Measurements from ENCODE around the gene CENATAC. TPM values are rescaled to one million over a fixed set of nuclear protein-coding genes. Genes with fewer than 3 reads are reported as not detected.

Gene CENATAC
- total and polyA plus RNA-seq, 9 of the 15 experiments (the other 6 are each of a cell fraction or from before 2014, with no cell fraction given): 2.4 to 25.5 (median 13.7) TPM

DNA sequence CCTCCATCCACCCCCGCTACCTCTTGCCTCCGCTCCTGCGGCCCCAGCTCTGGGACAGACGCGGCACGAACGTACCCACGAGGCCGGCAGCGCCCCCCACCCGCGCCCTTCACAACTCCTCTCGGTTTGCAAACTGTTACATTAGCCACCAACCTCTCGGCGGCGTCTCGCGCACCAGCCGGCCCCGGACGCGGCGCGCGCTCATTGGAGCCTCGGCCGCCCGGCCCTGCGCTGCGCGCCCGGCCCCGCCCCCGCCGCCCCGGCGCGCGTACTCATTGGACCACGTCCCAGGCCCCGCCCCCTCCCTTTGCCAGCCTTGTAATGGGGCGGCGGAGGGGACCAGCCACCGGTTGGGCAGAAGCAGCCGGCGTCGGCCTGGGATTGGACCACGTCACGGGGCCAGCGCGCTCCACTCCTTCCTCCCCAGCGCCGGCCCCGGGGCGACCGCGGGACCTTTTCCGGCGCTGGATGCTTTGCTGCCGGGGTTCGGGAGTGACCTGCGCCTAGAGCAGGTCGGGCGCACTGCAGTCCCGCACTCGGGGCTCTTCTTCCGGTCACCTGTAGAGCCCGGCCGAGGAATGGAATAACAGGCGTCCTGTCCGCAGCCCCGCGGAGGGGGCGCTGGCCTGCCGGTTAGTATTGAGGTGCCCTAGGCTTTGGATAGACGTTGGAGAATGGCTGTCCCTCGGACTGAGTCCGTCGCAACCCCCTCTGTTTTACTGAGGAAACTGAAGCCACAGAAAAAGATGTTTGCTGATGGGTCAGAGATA lies 59.2 kb downstream of the CENATAC start, which contains the start of gene HYOU1 (continued):
- TF ChIP-seq, protein P1, sequence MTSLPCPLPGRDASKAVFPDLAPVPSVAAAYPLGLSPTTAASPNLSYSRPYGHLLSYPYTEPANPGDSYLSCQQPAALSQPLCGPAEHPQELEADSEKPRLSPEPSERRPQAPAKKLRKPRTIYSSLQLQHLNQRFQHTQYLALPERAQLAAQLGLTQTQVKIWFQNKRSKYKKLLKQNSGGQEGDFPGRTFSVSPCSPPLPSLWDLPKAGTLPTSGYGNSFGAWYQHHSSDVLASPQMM (CRISPR knock-in tag; IDR thresholded peaks at IDR 0.05): no peak
- TF ChIP-seq CREM (IDR thresholded peaks at IDR 0.05; ENCODE audit: low read depth) (peak; percentile 87), RHOXF2B (CRISPR knock-in tag; conservative IDR thresholded peaks at IDR 0.05) (no peak), ZNF217 (CRISPR knock-in tag; IDR thresholded peaks at IDR 0.05) (no peak), RBM15 (IDR thresholded peaks at IDR 0.05; ENCODE audit: insufficient read depth, low read length) (no peak), PRPF4 (IDR thresholded peaks at IDR 0.05; ENCODE audit: insufficient read depth, low read depth, low read length, poor library complexity, severe bottlenecking) (peak; percentile 12), NR2C2 (CRISPR knock-in tag; IDR thresholded peaks at IDR 0.05) (no peak), NR2C2 (tag; IDR thresholded peaks at IDR 0.05) (peak; percentile 95), MYC (IDR thresholded peaks at IDR 0.05; ENCODE audit: low read depth, low read length) (peak; percentile 95), MYC (CRISPR knock-in tag; IDR thresholded peaks at IDR 0.05; ENCODE audit: borderline replicate concordance, low read depth) (no peak; the same call in 1 of the 2 replicates), ZNF785 (CRISPR knock-in tag; IDR thresholded peaks at IDR 0.05) (no peak), ZNF274 (IDR thresholded peaks at IDR 0.05; ENCODE audit: borderline replicate concordance, low read depth, low read length) (no peak), GTF2F1 (IDR thresholded peaks at IDR 0.05; ENCODE audit: low read depth, low read length) (no peak), YY1 (IDR thresholded peaks at IDR 0.05; ENCODE audit: borderline replicate concordance in 1 of 3, control insufficient read depth in 1 of 3, extremely low read depth in 1 of 3, insufficient read depth in 3 of 3, insufficient read length in 1 of 3, insufficient replicate concordance in 2 of 3, low read depth in 1 of 3, low read length in 2 of 3) (peak in 2 of 3 experiments; percentile 50 to 65), HNRNPK (IDR thresholded peaks at IDR 0.05; ENCODE audit: low read depth, low read length, poor library complexity, severe bottlenecking) (no peak), SPI1 (IDR thresholded peaks at IDR 0.05; ENCODE audit: borderline replicate concordance, low read depth, low read length) (no peak), KDM2B (CRISPR knock-in tag; IDR thresholded peaks at IDR 0.05) (no peak), BRF1 (IDR thresholded peaks at IDR 0.05; ENCODE audit: borderline replicate concordance, extremely low read depth, insufficient read length) (no peak)
- TF ChIP-seq, protein P2, sequence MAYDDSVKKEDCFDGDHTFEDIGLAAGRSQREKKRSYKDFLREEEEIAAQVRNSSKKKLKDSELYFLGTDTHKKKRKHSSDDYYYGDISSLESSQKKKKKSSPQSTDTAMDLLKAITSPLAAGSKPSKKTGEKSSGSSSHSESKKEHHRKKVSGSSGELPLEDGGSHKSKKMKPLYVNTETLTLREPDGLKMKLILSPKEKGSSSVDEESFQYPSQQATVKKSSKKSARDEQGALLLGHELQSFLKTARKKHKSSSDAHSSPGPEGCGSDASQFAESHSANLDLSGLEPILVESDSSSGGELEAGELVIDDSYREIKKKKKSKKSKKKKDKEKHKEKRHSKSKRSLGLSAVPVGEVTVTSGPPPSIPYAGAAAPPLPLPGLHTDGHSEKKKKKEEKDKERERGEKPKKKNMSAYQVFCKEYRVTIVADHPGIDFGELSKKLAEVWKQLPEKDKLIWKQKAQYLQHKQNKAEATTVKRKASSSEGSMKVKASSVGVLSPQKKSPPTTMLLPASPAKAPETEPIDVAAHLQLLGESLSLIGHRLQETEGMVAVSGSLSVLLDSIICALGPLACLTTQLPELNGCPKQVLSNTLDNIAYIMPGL (CRISPR knock-in tag; IDR thresholded peaks at IDR 0.05): no peak
- TF ChIP-seq, protein P3, sequence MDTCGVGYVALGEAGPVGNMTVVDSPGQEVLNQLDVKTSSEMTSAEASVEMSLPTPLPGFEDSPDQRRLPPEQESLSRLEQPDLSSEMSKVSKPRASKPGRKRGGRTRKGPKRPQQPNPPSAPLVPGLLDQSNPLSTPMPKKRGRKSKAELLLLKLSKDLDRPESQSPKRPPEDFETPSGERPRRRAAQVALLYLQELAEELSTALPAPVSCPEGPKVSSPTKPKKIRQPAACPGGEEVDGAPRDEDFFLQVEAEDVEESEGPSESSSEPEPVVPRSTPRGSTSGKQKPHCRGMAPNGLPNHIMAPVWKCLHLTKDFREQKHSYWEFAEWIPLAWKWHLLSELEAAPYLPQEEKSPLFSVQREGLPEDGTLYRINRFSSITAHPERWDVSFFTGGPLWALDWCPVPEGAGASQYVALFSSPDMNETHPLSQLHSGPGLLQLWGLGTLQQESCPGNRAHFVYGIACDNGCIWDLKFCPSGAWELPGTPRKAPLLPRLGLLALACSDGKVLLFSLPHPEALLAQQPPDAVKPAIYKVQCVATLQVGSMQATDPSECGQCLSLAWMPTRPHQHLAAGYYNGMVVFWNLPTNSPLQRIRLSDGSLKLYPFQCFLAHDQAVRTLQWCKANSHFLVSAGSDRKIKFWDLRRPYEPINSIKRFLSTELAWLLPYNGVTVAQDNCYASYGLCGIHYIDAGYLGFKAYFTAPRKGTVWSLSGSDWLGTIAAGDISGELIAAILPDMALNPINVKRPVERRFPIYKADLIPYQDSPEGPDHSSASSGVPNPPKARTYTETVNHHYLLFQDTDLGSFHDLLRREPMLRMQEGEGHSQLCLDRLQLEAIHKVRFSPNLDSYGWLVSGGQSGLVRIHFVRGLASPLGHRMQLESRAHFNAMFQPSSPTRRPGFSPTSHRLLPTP (IDR thresholded peaks at IDR 0.05; ENCODE audit: borderline replicate concordance, extremely low read depth, insufficient read length): no peak
- TF ChIP-seq, protein P4, sequence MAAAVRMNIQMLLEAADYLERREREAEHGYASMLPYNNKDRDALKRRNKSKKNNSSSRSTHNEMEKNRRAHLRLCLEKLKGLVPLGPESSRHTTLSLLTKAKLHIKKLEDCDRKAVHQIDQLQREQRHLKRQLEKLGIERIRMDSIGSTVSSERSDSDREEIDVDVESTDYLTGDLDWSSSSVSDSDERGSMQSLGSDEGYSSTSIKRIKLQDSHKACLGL (CRISPR knock-in tag; IDR thresholded peaks at IDR 0.05; ENCODE audit: borderline replicate concordance, poor library complexity, severe bottlenecking): peak; percentile 59
